H9 (cell line): Measurements from ENCODE around the gene AMER3. TPM values are rescaled to one million over a fixed set of nuclear protein-coding genes. Genes with fewer than 3 reads are reported as not detected.

Experiments used
- DNase-seq: peaks from one replicate; pipeline ENCODE4 v3.0.0-alpha.2; 2017
- H2AFZ ChIP-seq: one replicate; pipeline ENCODE4 v1.6.1; 2013; ENCODE audit warnings: mild to moderate bottlenecking, low read length, control low read depth, moderate library complexity
- H2AK5ac ChIP-seq: 2 replicates; pipeline ENCODE4 v1.6.1; 2013; ENCODE audit warnings: low read length, control low read depth, mixed read lengths; ENCODE audit not compliant: insufficient read length
- H2BK120ac ChIP-seq: one replicate; pipeline ENCODE4 v1.6.1; 2013; ENCODE audit warnings: low read depth, mild to moderate bottlenecking, low read length, control low read depth, inconsistent platforms; ENCODE audit not compliant: poor library complexity, severe bottlenecking
- H2BK12ac ChIP-seq: 2 replicates; pipeline ENCODE4 v1.6.1; 2013; ENCODE audit warnings: low read length, control low read depth, mixed read lengths, low read depth; ENCODE audit not compliant: insufficient read length
- H2BK15ac ChIP-seq: 2 replicates; pipeline ENCODE4 v1.6.1; 2013; ENCODE audit warnings: low read depth, low read length, control low read depth
- H2BK20ac ChIP-seq: one replicate; pipeline ENCODE4 v1.6.1; 2013; ENCODE audit warnings: low read depth, mild to moderate bottlenecking, low read length, control low read depth, inconsistent platforms; ENCODE audit not compliant: poor library complexity, severe bottlenecking
- H2BK5ac ChIP-seq: 2 replicates; pipeline ENCODE4 v1.6.1; 2013; ENCODE audit warnings: low read length, control low read depth, mixed read lengths; ENCODE audit not compliant: insufficient read length
- H3K14ac ChIP-seq: 2 replicates; pipeline ENCODE4 v1.6.1; 2013; ENCODE audit warnings: low read length, control low read depth; ENCODE audit not compliant: insufficient read depth
- H3K18ac ChIP-seq: 2 replicates; pipeline ENCODE4 v1.6.1; 2013; ENCODE audit warnings: low read depth, mild to moderate bottlenecking, mixed read lengths, low read length, control low read depth; ENCODE audit not compliant: insufficient read length
- H3K23ac ChIP-seq: 2 replicates; pipeline ENCODE4 v1.6.1; 2013; ENCODE audit warnings: low read length, control low read depth, mixed read lengths, low read depth; ENCODE audit not compliant: insufficient read length
- H3K23me2 ChIP-seq: 2 replicates; pipeline ENCODE4 v1.6.1; 2013; ENCODE audit warnings: low read depth, mild to moderate bottlenecking, mixed read lengths, low read length, control low read depth; ENCODE audit not compliant: insufficient read length, poor library complexity, severe bottlenecking
- H3K27ac ChIP-seq: 2 replicates; pipeline ENCODE4 v1.5.1; 2013; ENCODE audit warnings: low read length, control low read depth, mixed read lengths, low read depth; ENCODE audit not compliant: insufficient read length
- H3K27me3 ChIP-seq: 2 replicates; pipeline ENCODE4 v1.6.1; 2013; ENCODE audit warnings: low read length, control low read depth, inconsistent platforms; ENCODE audit not compliant: insufficient read depth
- H3K4ac ChIP-seq: 2 replicates; pipeline ENCODE4 v1.6.1; 2013; ENCODE audit warnings: low read depth, mild to moderate bottlenecking, control low read depth, inconsistent platforms, low read length, moderate library complexity
- H3K4me1 ChIP-seq: 2 replicates; pipeline ENCODE4 v1.6.1; 2013; ENCODE audit warnings: low read length, control low read depth, inconsistent platforms; ENCODE audit not compliant: insufficient read depth
- H3K4me2 ChIP-seq: 2 replicates; pipeline ENCODE4 v1.6.1; 2013; ENCODE audit warnings: low read length, control low read depth, mixed read lengths; ENCODE audit not compliant: insufficient read length, insufficient read depth
- H3K56ac ChIP-seq: 2 replicates; pipeline ENCODE4 v1.6.1; 2013; ENCODE audit warnings: low read depth, mild to moderate bottlenecking, mixed read lengths, low read length, control low read depth; ENCODE audit not compliant: insufficient read length
- H3K79me1 ChIP-seq: 2 replicates; pipeline ENCODE4 v1.6.1; 2013; ENCODE audit warnings: low read depth, mild to moderate bottlenecking, moderate library complexity, low read length, control low read depth, inconsistent platforms; ENCODE audit not compliant: insufficient read depth, poor library complexity, severe bottlenecking
- H3K79me2 ChIP-seq: 2 replicates; pipeline ENCODE4 v1.6.1; 2013; ENCODE audit warnings: low read length, control low read depth, inconsistent platforms; ENCODE audit not compliant: insufficient read depth
- H3K9ac ChIP-seq: 2 replicates; pipeline ENCODE4 v1.6.1; 2013; ENCODE audit warnings: low read length, control low read depth, mixed read lengths; ENCODE audit not compliant: insufficient read length; ENCODE audit errors: extremely low read depth
- H3K9me3 ChIP-seq: one replicate; pipeline ENCODE4 v1.6.1; 2013; ENCODE audit warnings: low read depth, low read length, inconsistent platforms; ENCODE audit not compliant: control insufficient read depth
- H3T11ph ChIP-seq: one replicate; pipeline ENCODE4 v1.6.1; 2013; ENCODE audit warnings: mild to moderate bottlenecking, low read length, control low read depth, inconsistent platforms
- H4K20me1 ChIP-seq: one replicate; pipeline ENCODE4 v1.6.1; 2013; ENCODE audit not compliant: control insufficient read depth, insufficient read length, insufficient read depth
- H4K5ac ChIP-seq: 2 replicates; pipeline ENCODE4 v1.6.1; 2013; ENCODE audit warnings: low read depth, mild to moderate bottlenecking, mixed read lengths, low read length, control low read depth; ENCODE audit not compliant: insufficient read length
- H4K8ac ChIP-seq: replicated peaks from 2 replicates; pipeline ENCODE4 v1.6.1; 2013; ENCODE audit warnings: low read length, control low read depth, mixed read lengths, low read depth; ENCODE audit not compliant: insufficient read length
- H4K91ac ChIP-seq: 2 replicates; pipeline ENCODE4 v1.6.1; 2013; ENCODE audit warnings: low read depth, mild to moderate bottlenecking, moderate library complexity, mixed read lengths, low read length, control low read depth; ENCODE audit not compliant: insufficient read length
- H3K27ac Mint-ChIP-seq, 3 experiments: 2 replicates in 2 of 3; 3 replicates in 1 of 3; pipeline ENCODE4 v1.8.0; 2020 to 2021; ENCODE audit warnings: mixed read lengths in 3 of 3, mild to moderate bottlenecking in 1 of 3, moderate library complexity in 1 of 3
- H3K27me3 Mint-ChIP-seq: 2 replicates; pipeline ENCODE4 v1.8.0; 2021; ENCODE audit warnings: low read depth, mild to moderate bottlenecking, moderate library complexity, mixed read lengths
- H3K36me3 Mint-ChIP-seq, 3 experiments: 2 replicates in 2 of 3; 3 replicates in 1 of 3; pipeline ENCODE4 v1.8.0; 2020 to 2021; ENCODE audit warnings: low read depth in 3 of 3, mixed read lengths in 3 of 3; ENCODE audit not compliant: insufficient read depth in 1 of 3
- H3K4me1 Mint-ChIP-seq, 2 experiments: 2 replicates each; pipeline ENCODE4 v1.8.0; 2020; ENCODE audit warnings: mixed read lengths in 2 of 2
- H3K4me3 Mint-ChIP-seq, 2 experiments: 2 replicates in 1 of 2; 3 replicates in 1 of 2; pipeline ENCODE4 v1.8.0; 2020 to 2021; ENCODE audit warnings: mild to moderate bottlenecking in 2 of 2, mixed read lengths in 2 of 2, moderate library complexity in 1 of 2
- H3K9me3 Mint-ChIP-seq, 2 experiments: 2 replicates in 1 of 2; 3 replicates in 1 of 2; pipeline ENCODE4 v1.8.0; 2020; ENCODE audit warnings: mild to moderate bottlenecking in 2 of 2, mixed read lengths in 2 of 2, moderate library complexity in 1 of 2
- WGBS: extraction: QIAGEN DNeasy Blood & Tissue Kit; methylation state at CpG from one replicate; pipeline ENCODE4 v1.1.7; 2013; ENCODE audit warnings: missing lambda C conversion rate, low lambda C conversion rate, mixed read lengths; ENCODE audit not compliant: insufficient read length; ENCODE audit errors: extremely low coverage; 5-methylcytosine and 5-hydroxymethylcytosine counted together
- total RNA-seq: library from RNA; stranded (reverse); gene quantifications from 2 replicates; pipeline ENCODE4 v1.2.1, GENCODE V29; 2021
- TF ChIP-seq, protein P1 (sequence below): fragments of 200-600 bp; sonication (generic); conservative IDR thresholded peaks from 3 replicates; pipeline ENCODE4 v1.8.0; 2021; ENCODE audit warnings: antibody characterized with exemption, mild to moderate bottlenecking

The AMER3 gene
- total RNA-seq, 1 experiment from 2014 or later = 0.59 TPM

DNA sequence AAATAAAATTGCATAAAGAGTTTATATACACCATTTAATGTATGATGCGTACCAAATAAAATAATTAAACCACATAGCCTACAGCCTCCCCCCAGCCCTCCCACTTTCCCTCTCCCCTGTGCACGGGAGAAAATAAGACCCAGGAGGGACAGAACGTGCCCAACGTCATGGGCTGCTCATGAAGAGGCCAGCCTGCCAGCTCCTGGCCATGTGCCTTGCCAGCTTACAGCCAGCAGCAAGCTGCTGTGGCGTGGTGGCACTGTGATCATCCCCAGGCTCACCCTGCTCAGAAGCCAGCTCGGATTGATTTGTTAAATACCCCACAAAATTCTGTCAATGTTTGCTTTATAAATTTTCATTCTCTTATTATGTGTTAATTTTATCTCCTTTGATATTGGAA, 18.9 kb upstream of the AMER3 start:
- Histone ChIP-seq H2AK5ac (no peak overlapping the region), H4K5ac (no peak overlapping the region), H3T11ph (no peak overlapping the region), H3K27ac (no peak overlapping the region), H3K23ac (no peak overlapping the region), H3K56ac (no peak overlapping the region), H3K27me3 (no peaks in the 10 kb centered on the region), H3K9me3 (no peaks in the 10 kb centered on the region), H2BK20ac (no peak overlapping the region), H3K4ac (no peak overlapping the region), H3K18ac (no peak overlapping the region), H2BK5ac (no peak overlapping the region), H4K20me1 (no peaks in the 10 kb centered on the region), H3K79me1 (no peaks in the 10 kb centered on the region), H3K9ac (no peak overlapping the region), H2AFZ (no peak overlapping the region), H3K79me2 (no peaks in the 10 kb centered on the region), H3K23me2 (no peaks in the 10 kb centered on the region), H2BK12ac (no peak overlapping the region), H2BK120ac (no peak overlapping the region), H3K4me1 (no peaks in the 10 kb centered on the region), H4K8ac (no peak overlapping the region), H2BK15ac (no peak overlapping the region), H3K14ac (no peak overlapping the region), H4K91ac (no peak overlapping the region), H3K4me2 (no peak overlapping the region)
- Mint-ChIP-seq H3K9me3 (peaks cover 2 to 5% of the 10 kb centered on the region in 2 experiments; a peak in 3 of 5 replicates), H3K36me3 (no peaks in the 10 kb centered on the region), H3K27ac (no peak overlapping the region), H3K4me1 (peaks cover 0 to 5% of the 10 kb centered on the region in 2 experiments; a peak in 3 of 4 replicates), H3K27me3 (peaks cover 4% of the 10 kb centered on the region; the same call in 1 of the 2 replicates), H3K4me3 (no peak overlapping the region)
- TF ChIP-seq, protein P1, sequence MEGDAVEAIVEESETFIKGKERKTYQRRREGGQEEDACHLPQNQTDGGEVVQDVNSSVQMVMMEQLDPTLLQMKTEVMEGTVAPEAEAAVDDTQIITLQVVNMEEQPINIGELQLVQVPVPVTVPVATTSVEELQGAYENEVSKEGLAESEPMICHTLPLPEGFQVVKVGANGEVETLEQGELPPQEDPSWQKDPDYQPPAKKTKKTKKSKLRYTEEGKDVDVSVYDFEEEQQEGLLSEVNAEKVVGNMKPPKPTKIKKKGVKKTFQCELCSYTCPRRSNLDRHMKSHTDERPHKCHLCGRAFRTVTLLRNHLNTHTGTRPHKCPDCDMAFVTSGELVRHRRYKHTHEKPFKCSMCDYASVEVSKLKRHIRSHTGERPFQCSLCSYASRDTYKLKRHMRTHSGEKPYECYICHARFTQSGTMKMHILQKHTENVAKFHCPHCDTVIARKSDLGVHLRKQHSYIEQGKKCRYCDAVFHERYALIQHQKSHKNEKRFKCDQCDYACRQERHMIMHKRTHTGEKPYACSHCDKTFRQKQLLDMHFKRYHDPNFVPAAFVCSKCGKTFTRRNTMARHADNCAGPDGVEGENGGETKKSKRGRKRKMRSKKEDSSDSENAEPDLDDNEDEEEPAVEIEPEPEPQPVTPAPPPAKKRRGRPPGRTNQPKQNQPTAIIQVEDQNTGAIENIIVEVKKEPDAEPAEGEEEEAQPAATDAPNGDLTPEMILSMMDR = no peak
- no CpG with 5 or more reads among the region's 6 CpGs for WGBS
- no peak for DNase-seq
